Skeletal muscle satellite cell (primary cell): Measurements from ENCODE around the gene CENPX.

Experiments
- H3K27me3 ChIP-seq: 2 replicates; pipeline ENCODE4 v1.7.0; 2013; ENCODE audit warnings: low read length; ENCODE audit not compliant: control insufficient read depth, insufficient read depth
- H3K36me3 ChIP-seq: 2 replicates; pipeline ENCODE4 v1.7.0; 2013; ENCODE audit warnings: mild to moderate bottlenecking, control low read depth, low read length; ENCODE audit not compliant: insufficient read depth
- H3K4me1 ChIP-seq: 2 replicates; pipeline ENCODE4 v1.7.0; 2013; ENCODE audit warnings: low read length; ENCODE audit not compliant: control insufficient read depth, insufficient read depth
- H3K4me2 ChIP-seq: 2 replicates; pipeline ENCODE4 v1.7.0; 2013; ENCODE audit warnings: mild to moderate bottlenecking, low read length
- H3K4me3 ChIP-seq: 2 replicates; pipeline ENCODE4 v1.7.0; 2013; ENCODE audit warnings: low read length
- H3K9ac ChIP-seq: 2 replicates; pipeline ENCODE4 v1.7.0; 2013; ENCODE audit warnings: mild to moderate bottlenecking, low read depth, low read length, moderate library complexity
- H3K9me3 ChIP-seq: replicated peaks from 2 replicates; pipeline ENCODE4 v1.7.0; 2013; ENCODE audit warnings: mild to moderate bottlenecking, control low read depth, low read length

CENPX gene

GRCh38 chr17:82035956-82036633 is 13.4 kb upstream of the CENPX start:
- Histone ChIP-seq H3K9ac (peak overlapping the region; percentile 87), H3K4me1 (peaks cover 21% of the 10 kb centered on the region), H3K4me2 (peak overlapping the region; percentile 99), H3K9me3 (no peaks in the 10 kb centered on the region), H3K36me3 (no peaks in the 10 kb centered on the region), H3K4me3 (peak overlapping the region; percentile 87), H3K27me3 (no peaks in the 10 kb centered on the region)

GRCh38 chr17:82035488-82035887 is 12.8 kb upstream of the CENPX start:
- H3K4me1 ChIP-seq: peaks cover 25% of the 10 kb centered on the region
- H3K9me3 ChIP-seq: no peaks in the 10 kb centered on the region
- no peaks in the 10 kb centered on the region for H3K27me3 ChIP-seq
- H3K36me3 ChIP-seq: no peaks in the 10 kb centered on the region
- no peak overlapping the region for H3K9ac ChIP-seq
- no peak overlapping the region for H3K4me3 ChIP-seq
- peak overlapping the region; percentile 99 for H3K4me2 ChIP-seq

DNA sequence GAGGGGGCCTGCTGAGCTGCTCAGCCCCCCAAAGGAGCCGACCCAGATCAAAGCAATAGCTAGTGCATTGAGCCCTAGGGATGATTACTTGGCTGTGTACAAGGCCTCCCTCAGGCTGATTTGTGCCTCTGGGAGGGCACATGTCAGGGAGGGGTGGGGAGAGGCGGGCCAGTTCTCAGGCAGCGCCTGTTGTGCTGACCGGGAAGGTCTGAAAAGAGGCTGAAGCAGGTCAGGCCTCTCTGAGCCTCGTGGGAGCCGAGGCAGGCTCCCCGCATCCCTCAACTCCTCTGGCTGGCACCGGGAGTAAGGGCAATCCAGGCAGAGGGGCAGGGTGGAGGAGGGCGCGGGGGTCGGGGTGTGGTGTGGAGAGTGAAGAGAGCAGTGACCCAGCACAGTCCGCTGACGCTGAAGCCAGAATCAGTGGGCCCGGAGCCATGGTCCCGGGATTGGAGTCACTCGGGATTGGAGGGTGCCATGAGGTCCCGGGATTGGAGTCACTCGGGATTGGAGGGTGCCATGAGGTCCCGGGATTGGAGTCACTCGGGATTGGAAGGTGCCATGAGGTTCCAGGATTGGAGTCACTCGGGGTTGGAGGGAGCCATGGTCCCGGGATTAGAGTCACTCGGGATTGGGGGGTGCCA is 11.8 kb upstream of the CENPX start:
- H3K4me2 ChIP-seq: no peak overlapping the region
- H3K27me3 ChIP-seq: no peaks in the 10 kb centered on the region
- H3K9ac ChIP-seq: no peak overlapping the region
- H3K4me3 ChIP-seq: no peak overlapping the region
- H3K9me3 ChIP-seq: no peaks in the 10 kb centered on the region
- peaks cover 29% of the 10 kb centered on the region for H3K4me1 ChIP-seq
- H3K36me3 ChIP-seq: no peaks in the 10 kb centered on the region

DNA sequence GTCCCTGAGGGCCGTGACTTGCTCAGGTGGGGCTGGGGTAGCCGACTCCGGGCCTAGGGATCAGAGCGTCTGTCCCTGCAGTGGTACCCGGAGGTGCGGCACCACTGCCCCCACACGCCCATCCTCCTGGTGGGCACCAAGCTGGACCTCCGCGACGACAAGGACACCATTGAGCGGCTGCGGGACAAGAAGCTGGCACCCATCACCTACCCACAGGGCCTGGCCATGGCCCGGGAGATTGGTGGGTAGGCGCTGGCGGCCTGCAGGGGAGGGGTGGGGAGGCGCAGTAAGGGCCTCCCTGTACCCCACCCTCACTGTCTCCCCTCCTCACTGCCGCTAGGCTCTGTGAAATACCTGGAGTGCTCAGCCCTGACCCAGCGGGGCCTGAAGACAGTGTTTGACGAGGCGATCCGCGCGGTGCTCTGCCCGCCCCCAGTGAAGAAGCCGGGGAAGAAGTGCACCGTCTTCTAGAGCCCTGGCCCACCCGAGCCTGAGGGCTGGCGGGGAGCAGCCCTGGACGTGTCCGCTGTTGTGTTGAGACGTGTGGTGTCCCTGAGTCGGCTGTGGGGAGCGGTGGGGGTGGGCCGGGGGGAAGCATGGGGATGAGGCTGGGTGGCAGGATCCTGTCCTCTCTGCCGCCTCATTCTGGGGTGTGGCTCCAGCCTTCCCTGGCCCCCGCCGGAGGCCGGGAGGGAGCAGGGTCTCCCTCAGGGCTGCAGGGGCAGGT is 10.8 kb upstream of the CENPX start:
- Histone ChIP-seq H3K9me3 (no peaks in the 10 kb centered on the region), H3K36me3 (no peaks in the 10 kb centered on the region), H3K27me3 (no peaks in the 10 kb centered on the region), H3K4me2 (no peak overlapping the region), H3K4me3 (no peak overlapping the region), H3K9ac (no peak overlapping the region), H3K4me1 (peaks cover 29% of the 10 kb centered on the region)

DNA sequence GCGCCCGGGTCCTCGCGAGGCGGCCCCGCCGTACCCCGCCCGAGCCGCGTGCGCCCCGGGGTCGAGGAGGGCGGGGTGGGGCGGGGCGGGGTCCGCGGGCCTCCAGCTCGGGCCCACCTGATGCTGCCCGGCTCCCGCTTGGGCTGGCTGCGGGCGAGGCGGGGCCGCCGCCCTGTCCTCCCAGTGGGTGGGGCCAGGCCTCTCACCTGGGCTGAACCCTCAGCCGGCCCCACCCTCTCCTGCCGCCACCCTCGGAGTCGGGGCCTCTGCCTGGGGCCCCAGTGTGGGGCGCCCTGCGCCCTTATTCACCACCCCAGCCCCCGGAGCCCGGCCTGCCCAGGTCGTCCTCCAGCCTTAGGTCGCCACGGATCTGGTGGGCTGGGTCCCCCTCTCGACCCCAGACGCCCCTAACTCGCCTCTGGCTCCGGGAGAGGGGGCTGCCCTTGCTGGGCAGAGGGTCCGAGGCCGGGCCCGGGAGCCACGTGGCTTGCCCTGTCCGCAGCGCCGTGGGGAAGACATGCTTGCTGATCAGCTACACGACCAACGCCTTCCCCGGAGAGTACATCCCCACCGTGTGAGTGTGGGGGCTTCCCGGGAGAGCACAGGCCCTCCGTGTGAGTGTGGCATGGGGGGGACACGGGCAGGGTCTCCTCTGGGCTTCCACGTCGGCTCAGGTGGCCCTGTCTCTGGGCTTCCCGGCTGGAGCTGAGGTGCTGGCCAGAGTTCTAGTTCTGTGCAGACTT is 9.4 kb upstream of the CENPX start:
- H3K4me3 ChIP-seq: peak overlapping the region; percentile 58
- peaks cover 24% of the 10 kb centered on the region for H3K4me1 ChIP-seq
- peak overlapping the region; percentile 74 for H3K4me2 ChIP-seq
- H3K27me3 ChIP-seq: no peaks in the 10 kb centered on the region
- H3K9ac ChIP-seq: no peak overlapping the region
- H3K9me3 ChIP-seq: no peaks in the 10 kb centered on the region
- no peaks in the 10 kb centered on the region for H3K36me3 ChIP-seq

DNA sequence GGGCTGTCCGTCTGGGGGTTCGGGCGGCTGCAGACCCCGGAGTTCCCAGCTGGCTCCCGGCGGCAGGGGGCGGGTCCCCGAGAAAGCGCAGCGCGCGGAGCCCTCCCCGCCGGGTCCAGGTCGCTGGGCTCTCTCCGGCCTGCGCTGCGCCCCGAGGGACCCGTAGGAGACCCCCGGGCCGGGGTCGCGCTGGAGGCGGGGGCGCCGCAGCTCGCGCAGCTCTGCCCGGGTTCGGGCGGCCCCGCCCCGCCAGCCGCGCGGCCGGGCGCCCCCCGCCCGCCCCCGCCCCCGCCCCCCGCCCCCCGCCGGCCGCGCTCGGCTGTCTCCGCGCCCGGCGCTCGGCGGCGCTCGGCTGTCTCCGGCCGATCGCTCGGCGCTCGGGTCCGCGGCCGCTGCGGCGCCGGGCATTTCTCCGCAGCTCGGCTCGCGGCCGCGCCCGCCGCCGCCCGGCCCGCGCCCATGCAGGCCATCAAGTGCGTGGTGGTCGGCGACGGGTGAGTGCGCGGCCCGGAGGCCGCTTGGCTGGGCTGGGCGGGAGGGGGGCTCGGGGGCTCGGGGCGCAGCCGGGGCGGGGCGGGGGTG is 8.7 kb upstream of the CENPX start, which contains the start of gene RAC3:
RAC3 (plus strand) TSS at position 376 of the 582 bp plus-strand sequence; CDS start at position 460, 84 bp downstream.
- H3K36me3 ChIP-seq: no peaks in the 10 kb centered on the region
- H3K4me3 ChIP-seq: peak within 1 kb of the TSS; percentile 66
- H3K27me3 ChIP-seq: no peaks in the 10 kb centered on the region
- peak within 1 kb of the TSS; percentile 87 for H3K4me2 ChIP-seq
- H3K9me3 ChIP-seq: no peaks in the 10 kb centered on the region
- peak within 1 kb of the TSS; percentile 30 for H3K9ac ChIP-seq
- H3K4me1 ChIP-seq: peaks cover 18% of the 10 kb centered on the region

GRCh38 chr17:82030470-82031302 is 8.0 kb upstream of the CENPX start:
- Histone ChIP-seq H3K9ac (peak overlapping the region; percentile 30), H3K4me3 (peak overlapping the region; percentile 66), H3K9me3 (no peaks in the 10 kb centered on the region), H3K27me3 (no peaks in the 10 kb centered on the region), H3K36me3 (no peaks in the 10 kb centered on the region), H3K4me1 (peaks cover 14% of the 10 kb centered on the region), H3K4me2 (peak overlapping the region; percentile 87)

GRCh38 chr17:82029990-82030469 is 7.4 kb upstream of the CENPX start:
- H3K4me3 ChIP-seq: no peak overlapping the region
- H3K36me3 ChIP-seq: no peaks in the 10 kb centered on the region
- peak overlapping the region; percentile 87 for H3K4me2 ChIP-seq
- no peaks in the 10 kb centered on the region for H3K9me3 ChIP-seq
- H3K27me3 ChIP-seq: no peaks in the 10 kb centered on the region
- no peak overlapping the region for H3K9ac ChIP-seq
- peaks cover 14% of the 10 kb centered on the region for H3K4me1 ChIP-seq

- Histone ChIP-seq H3K4me3 (no peak overlapping the region), H3K4me2 (no peak overlapping the region), H3K9ac (no peak overlapping the region)
Measured at GRCh38 chr17:82029391-82029790, 6.7 kb upstream of the CENPX start.

GRCh38 chr17:82028966-82029365 is 6.3 kb upstream of the CENPX start:
- no peak overlapping the region for H3K4me2 ChIP-seq
- no peaks in the 10 kb centered on the region for H3K36me3 ChIP-seq
- peaks cover 18% of the 10 kb centered on the region for H3K4me1 ChIP-seq
- no peaks in the 10 kb centered on the region for H3K9me3 ChIP-seq
- H3K27me3 ChIP-seq: no peaks in the 10 kb centered on the region
- no peak overlapping the region for H3K9ac ChIP-seq
- no peak overlapping the region for H3K4me3 ChIP-seq

More at GRCh38 chr17:82029391-82029790, 6.7 kb upstream of the CENPX start:
- H3K36me3 ChIP-seq: no peaks in the 10 kb centered on the region
- H3K27me3 ChIP-seq: no peaks in the 10 kb centered on the region
- no peaks in the 10 kb centered on the region for H3K9me3 ChIP-seq
- H3K4me1 ChIP-seq: peaks cover 14% of the 10 kb centered on the region
